T-helper 22 cell (primary cell): ENCODE results near the gene C1orf226.

Source experiments
- DNase-seq: peaks from one replicate; pipeline ENCODE4 v3.0.0-alpha.2; 2020; ENCODE audit warnings: low read depth

The C1orf226 gene

GRCh38 chr1:162366149-162366548, 15.4 kb upstream of the C1orf226 start:
- DNase-seq = no peak

- no peak for DNase-seq
These were observed 14.9 kb upstream of the C1orf226 start for GRCh38 chr1:162366671-162367070.

- no peak for DNase-seq
These were observed 14.5 kb upstream of the C1orf226 start for GRCh38 chr1:162367073-162367472.

GRCh38 chr1:162367772-162368171, 13.8 kb upstream of the C1orf226 start:
- DNase-seq = no peak

- DNase-seq = no peak
These were observed 13.1 kb upstream of the C1orf226 start for GRCh38 chr1:162368451-162368850.

GRCh38 chr1:162369571-162369970, 12.0 kb upstream of the C1orf226 start:
- no peak for DNase-seq

GRCh38 chr1:162370161-162370560, 11.4 kb upstream of the C1orf226 start:
- DNase-seq = no peak

GRCh38 chr1:162370721-162371120, 10.8 kb upstream of the C1orf226 start:
- DNase-seq = no peak

GRCh38 chr1:162371611-162372010, 9.9 kb upstream of the C1orf226 start:
- DNase-seq = no peak

GRCh38 chr1:162372159-162373071, 9.1 kb upstream of the C1orf226 start:
- no peak for DNase-seq

- no peak for DNase-seq
These were observed 8.5 kb upstream of the C1orf226 start for GRCh38 chr1:162373072-162373427.

- DNase-seq = no peak
These were observed 7.8 kb upstream of the C1orf226 start for GRCh38 chr1:162373541-162374260.

- DNase-seq = no peak
These were observed 7.1 kb upstream of the C1orf226 start for GRCh38 chr1:162374406-162374805.

- DNase-seq = no peak
These were observed 6.1 kb upstream of the C1orf226 start for GRCh38 chr1:162375463-162375862.

GRCh38 chr1:162376691-162377090, 4.8 kb upstream of the C1orf226 start, which contains the start of gene SPATA46:
Gene SPATA46, minus strand, starts transcription at chr1:162376854. Its CDS starts 64 bp downstream, at chr1:162376790.
- no peak for DNase-seq

GRCh38 chr1:162380061-162380846, 1.3 kb upstream of the C1orf226 start:
- DNase-seq = no peak

- DNase-seq = no peak
These were observed 618 bp downstream of the C1orf226 start for GRCh38 chr1:162381941-162382750.

- no peak for DNase-seq
These were observed 1.6 kb downstream of the C1orf226 start for GRCh38 chr1:162383091-162383490.

GRCh38 chr1:162383516-162383915, 2.0 kb downstream of the C1orf226 start:
- DNase-seq = no peak

GRCh38 chr1:162384116-162384515, 2.6 kb downstream of the C1orf226 start:
- no peak for DNase-seq

- DNase-seq = no peak
These were observed 3.2 kb downstream of the C1orf226 start for GRCh38 chr1:162384601-162385279.
